CD14-positive monocyte (primary cell): Measurements from ENCODE around the gene DUOX2. TPM values are rescaled to one million over a fixed set of nuclear protein-coding genes. Genes with fewer than 3 reads are reported as not detected.

Source experiments
- DNase-seq, 3 donors: peaks; one replicate each; pipeline ENCODE4 v3.0.0-alpha.2; 2011 to 2022
- H2AFZ ChIP-seq: 2 replicates; pipeline ENCODE4 v1.6.0; 2012; ENCODE audit warnings: mild to moderate bottlenecking, low read depth, low read length, inconsistent platforms; ENCODE audit not compliant: insufficient read depth, poor library complexity, severe bottlenecking
- H3K27ac ChIP-seq, 2 donors: 1 replicate in 1 of 2; 2 replicates in 1 of 2; pipeline ENCODE4 v1.5.1; 2012 to 2013; ENCODE audit warnings: low read length in 2 of 2, control low read depth in 1 of 2, inconsistent platforms in 1 of 2, low read depth in 1 of 2, mild to moderate bottlenecking in 1 of 2
- H3K27me3 ChIP-seq, 2 donors: one replicate each; pipeline versions ENCODE4 v1.6.0 to v1.6.1; 2011 to 2013; ENCODE audit warnings: low read length in 2 of 2; ENCODE audit not compliant: control insufficient read depth in 2 of 2, insufficient read depth in 2 of 2
- H3K36me3 ChIP-seq, 2 donors: replicated peaks in 1 of 2; 1 replicate in 1 of 2; 2 replicates in 1 of 2; pipeline versions ENCODE4 v1.5.1 to v1.6.1; 2012 to 2013; ENCODE audit warnings: low read length in 2 of 2, control low read depth in 1 of 2, inconsistent platforms in 1 of 2, mild to moderate bottlenecking in 1 of 2; ENCODE audit not compliant: insufficient read depth in 2 of 2, control insufficient read depth in 1 of 2
- H3K4me1 ChIP-seq, 2 donors: 1 replicate in 1 of 2; 2 replicates in 1 of 2; pipeline versions ENCODE4 v1.5.1 to v1.6.1; 2012 to 2013; ENCODE audit warnings: low read length in 2 of 2, control low read depth in 1 of 2, inconsistent platforms in 1 of 2, mild to moderate bottlenecking in 1 of 2, moderate library complexity in 1 of 2; ENCODE audit not compliant: insufficient read depth in 2 of 2, control insufficient read depth in 1 of 2
- H3K4me2 ChIP-seq: replicated peaks from 2 replicates; pipeline ENCODE3; 2012; ENCODE audit warnings: low read length, moderate library complexity, mild to moderate bottlenecking; ENCODE audit not compliant: poor library complexity, severe bottlenecking; ENCODE audit errors: extremely low read depth
- H3K4me3 ChIP-seq, 3 experiments: fragments of 200-600 bp in 1 of 3; sonication (generic) in 1 of 3; replicated peaks in 1 of 3; 1 replicate in 2 of 3; 2 replicates in 1 of 3; pipeline ENCODE4 v1.5.1; 2011 to 2013; ENCODE audit warnings: low read length in 3 of 3, mild to moderate bottlenecking in 3 of 3, control low read depth in 2 of 3, low read depth in 2 of 3, inconsistent platforms in 1 of 3, moderate library complexity in 1 of 3
- H3K79me2 ChIP-seq: 2 replicates; pipeline ENCODE4 v1.6.0; 2012; ENCODE audit warnings: mild to moderate bottlenecking, control low read depth, inconsistent platforms, low read length, moderate library complexity; ENCODE audit not compliant: insufficient read depth
- H3K9ac ChIP-seq: 2 replicates; pipeline ENCODE4 v1.6.0; 2017; ENCODE audit warnings: low read length, mild to moderate bottlenecking; ENCODE audit not compliant: insufficient read depth, poor library complexity, severe bottlenecking
- H3K9me3 ChIP-seq, 2 donors: replicated peaks in 1 of 2; 1 replicate in 1 of 2; 2 replicates in 1 of 2; pipeline versions ENCODE4 v1.5.1 to v1.6.1; 2012 to 2013; ENCODE audit warnings: low read length in 2 of 2, control low read depth in 1 of 2; ENCODE audit not compliant: control insufficient read depth in 1 of 2, insufficient read depth in 1 of 2
- H4K20me1 ChIP-seq: 2 replicates; pipeline ENCODE4 v1.6.0; 2012; ENCODE audit warnings: mild to moderate bottlenecking, low read length, control low read depth, moderate library complexity; ENCODE audit not compliant: insufficient read depth
- H3K27ac Mint-ChIP-seq, 7 donors: one replicate each; pipeline ENCODE4 v1.8.0; 2020; ENCODE audit warnings: mild to moderate bottlenecking in 7 of 7, mixed read lengths in 7 of 7, moderate library complexity in 6 of 7, inconsistent platforms in 2 of 7
- H3K27me3 Mint-ChIP-seq, 3 donors: one replicate each; pipeline ENCODE4 v1.8.0; 2021 to 2022; ENCODE audit warnings: low read depth in 3 of 3, mild to moderate bottlenecking in 3 of 3, mixed read lengths in 3 of 3, moderate library complexity in 3 of 3, inconsistent platforms in 1 of 3
- H3K36me3 Mint-ChIP-seq, 2 donors: one replicate each; pipeline ENCODE4 v1.8.0; 2020; ENCODE audit warnings: mixed read lengths in 2 of 2, inconsistent platforms in 1 of 2, mild to moderate bottlenecking in 1 of 2
- H3K4me1 Mint-ChIP-seq: one replicate; pipeline ENCODE4 v1.8.0; 2020; ENCODE audit warnings: mild to moderate bottlenecking, mixed read lengths
- H3K4me3 Mint-ChIP-seq, 2 donors: one replicate each; pipeline ENCODE4 v1.8.0; 2020; ENCODE audit warnings: mild to moderate bottlenecking in 2 of 2, mixed read lengths in 2 of 2, moderate library complexity in 1 of 2
- H3K9me3 Mint-ChIP-seq, 7 donors: one replicate each; pipeline ENCODE4 v1.8.0; 2020 to 2022; ENCODE audit warnings: mixed read lengths in 7 of 7, mild to moderate bottlenecking in 6 of 7, moderate library complexity in 6 of 7, inconsistent platforms in 2 of 7
- WGBS: methylation state at CpG from one replicate; pipeline ENCODE4 v1.1.5; 2013; ENCODE audit warnings: missing lambda C conversion rate; ENCODE audit not compliant: insufficient coverage; 5-methylcytosine and 5-hydroxymethylcytosine counted together
- intact Hi-C, 2 donors: fragments of 100-400 bp; cut with micrococcal nuclease; formaldehyde crosslinking; loops; one replicate each; pipeline versions ENCODE4 v1.15.0 to v1.15.1; 2023
- polyA plus RNA-seq, 3 donors: library from polyadenylated mRNA; depleted of rRNA in 1 of 3; unstranded in 2 of 3; stranded (reverse) in 1 of 3; fragments of 300-500 nt in 2 of 3; fragments of >200 nt in 1 of 3; fragmentation: Illumina TruSeq in 2 of 3; gene quantifications; 1 replicate in 2 of 3; 2 replicates in 1 of 3; pipeline ENCODE4 v1.2.3, GENCODE V29; 2012 to 2021
- TF ChIP-seq, protein P1 (sequence below): fragments of 200-600 bp; IDR thresholded peaks from one replicate; pipeline ENCODE4 v1.8.0; 2022; ENCODE audit warnings: antibody characterized with exemption, mild to moderate bottlenecking

The DUOX2 gene
- polyA plus RNA-seq, 3 donors = 0.01 TPM; not detected in 2

DNA sequence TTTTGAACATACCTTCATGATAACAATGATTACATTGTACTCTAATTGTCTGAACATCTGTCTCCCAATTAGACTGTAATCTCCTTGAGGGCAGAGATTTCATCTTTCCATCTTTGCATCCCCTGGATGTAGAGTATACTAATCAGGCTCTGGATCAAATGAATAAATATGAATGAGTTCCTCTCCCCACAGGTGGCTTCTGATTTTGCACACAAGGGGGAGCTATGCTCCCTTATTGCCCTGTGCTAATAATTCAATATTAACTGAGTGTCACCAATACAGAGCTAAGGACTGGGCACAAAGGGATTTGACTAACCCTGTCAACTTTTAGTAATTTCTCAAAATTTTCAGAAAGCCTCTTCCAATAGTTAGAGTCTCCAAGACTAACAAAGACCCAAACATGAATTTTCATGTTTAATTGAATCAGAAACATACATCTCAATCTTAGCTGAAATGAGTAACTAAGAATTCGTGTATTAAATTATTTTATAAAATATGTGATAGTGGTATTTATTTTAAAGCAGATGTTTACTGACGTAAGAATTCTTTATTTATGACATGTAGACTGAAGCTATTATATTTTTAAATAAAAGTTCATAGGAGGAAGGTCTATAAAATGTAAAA is 12.7 kb upstream of the DUOX2 start:
- H3K36me3 Mint-ChIP-seq = no peaks in the 10 kb centered on the region
- Histone ChIP-seq H3K9ac (no peak overlapping the region), H3K4me3 (no peak overlapping the region), H3K27me3 (peaks cover 49 to 58% of the 10 kb centered on the region in 2 donors), H3K9me3 (peaks cover 0 to 10% of the 10 kb centered on the region in 2 donors), H3K4me1 (peaks cover 9 to 16% of the 10 kb centered on the region in 2 donors), H3K36me3 (no peaks in the 10 kb centered on the region), H2AFZ (no peak overlapping the region), H3K27ac (no peak overlapping the region), H4K20me1 (no peaks in the 10 kb centered on the region), H3K79me2 (no peaks in the 10 kb centered on the region), H3K4me2 (no peak overlapping the region)
- intact Hi-C loops = no loop called here
- peaks cover 15% of the 10 kb centered on the region for H3K4me1 Mint-ChIP-seq
- H3K9me3 Mint-ChIP-seq = peaks cover 0 to 12% (median 2%) of the 10 kb centered on the region in 7 donors
- H3K27ac Mint-ChIP-seq = peak overlapping the region in 1 of 7 donors; percentile 0
- DNase-seq = peak in 2 of 3 donors; percentile 20 to 36
- no peak overlapping the region for H3K4me3 Mint-ChIP-seq
- peaks cover 63 to 74% (median 64%) of the 10 kb centered on the region in 3 donors for H3K27me3 Mint-ChIP-seq
- TF ChIP-seq, protein P1, sequence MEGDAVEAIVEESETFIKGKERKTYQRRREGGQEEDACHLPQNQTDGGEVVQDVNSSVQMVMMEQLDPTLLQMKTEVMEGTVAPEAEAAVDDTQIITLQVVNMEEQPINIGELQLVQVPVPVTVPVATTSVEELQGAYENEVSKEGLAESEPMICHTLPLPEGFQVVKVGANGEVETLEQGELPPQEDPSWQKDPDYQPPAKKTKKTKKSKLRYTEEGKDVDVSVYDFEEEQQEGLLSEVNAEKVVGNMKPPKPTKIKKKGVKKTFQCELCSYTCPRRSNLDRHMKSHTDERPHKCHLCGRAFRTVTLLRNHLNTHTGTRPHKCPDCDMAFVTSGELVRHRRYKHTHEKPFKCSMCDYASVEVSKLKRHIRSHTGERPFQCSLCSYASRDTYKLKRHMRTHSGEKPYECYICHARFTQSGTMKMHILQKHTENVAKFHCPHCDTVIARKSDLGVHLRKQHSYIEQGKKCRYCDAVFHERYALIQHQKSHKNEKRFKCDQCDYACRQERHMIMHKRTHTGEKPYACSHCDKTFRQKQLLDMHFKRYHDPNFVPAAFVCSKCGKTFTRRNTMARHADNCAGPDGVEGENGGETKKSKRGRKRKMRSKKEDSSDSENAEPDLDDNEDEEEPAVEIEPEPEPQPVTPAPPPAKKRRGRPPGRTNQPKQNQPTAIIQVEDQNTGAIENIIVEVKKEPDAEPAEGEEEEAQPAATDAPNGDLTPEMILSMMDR = peak; percentile 78
- no CpG with 5 or more reads among the region's 2 CpGs for WGBS

DNA sequence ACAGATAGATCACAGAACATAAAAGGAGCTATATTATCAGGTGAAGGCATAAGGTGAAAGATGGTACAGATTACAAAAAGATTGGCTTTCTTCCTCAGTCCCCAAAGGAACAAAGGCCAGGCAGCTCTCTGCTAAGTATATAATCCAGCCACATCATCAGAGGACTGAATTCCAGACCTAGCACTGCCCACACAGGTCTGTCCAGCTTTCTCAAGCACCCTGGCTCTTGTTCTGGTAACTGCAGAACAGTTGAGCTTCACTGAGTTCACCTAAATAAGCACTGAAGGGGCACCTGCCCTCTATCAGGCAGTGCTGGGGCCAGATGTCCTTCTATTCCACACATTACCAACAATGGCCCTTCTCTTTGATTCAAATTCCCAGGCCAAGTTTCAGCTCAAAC is 9.4 kb upstream of the DUOX2 start:
- Mint-ChIP-seq H3K27ac (no peak overlapping the region), H3K9me3 (peaks cover 0 to 4% (median 0%) of the 10 kb centered on the region in 7 donors), H3K4me3 (no peak overlapping the region), H3K27me3 (peaks cover 34 to 51% (median 42%) of the 10 kb centered on the region in 3 donors), H3K4me1 (peaks cover 6% of the 10 kb centered on the region), H3K36me3 (no peaks in the 10 kb centered on the region)
- no peak for DNase-seq
- Histone ChIP-seq H3K9ac (no peak overlapping the region), H3K79me2 (no peaks in the 10 kb centered on the region), H3K4me1 (peaks cover 0 to 5% of the 10 kb centered on the region in 2 donors), H2AFZ (no peak overlapping the region), H4K20me1 (no peaks in the 10 kb centered on the region), H3K4me2 (no peak overlapping the region), H3K9me3 (no peaks in the 10 kb centered on the region), H3K27ac (no peak overlapping the region), H3K4me3 (no peak overlapping the region), H3K27me3 (peaks cover 24 to 27% of the 10 kb centered on the region in 2 donors), H3K36me3 (no peaks in the 10 kb centered on the region)
- TF ChIP-seq, protein P1 = no peak
- intact Hi-C loops = loop anchor here in 1 of 2 donors (5.0 kb wide), 1 partner anchor 84 kb away; no protein-coding TSS in a partner anchor
